ENCODE data around the gene SLC41A3.

The SLC41A3 gene

GRCh38 chr3:126014252-126014651 lies 69.7 kb downstream of the SLC41A3 start:
- no peak overlapping the region for H3K4me3 ChIP-seq (ENCODE audit: low read depth, low read length)
- no peak for TF ChIP-seq CTCF (IDR thresholded peaks at IDR 0.05; ENCODE audit: borderline replicate concordance, insufficient read depth, low read depth, low read length)

- TF ChIP-seq CTCF (IDR thresholded peaks at IDR 0.05; ENCODE audit: borderline replicate concordance, insufficient read depth, low read depth, low read length), result no peak
- H3K4me3 ChIP-seq (ENCODE audit: low read depth, low read length), result no peak overlapping the region
Observed at GRCh38 chr3:126013751-126014156, 70.2 kb downstream of the SLC41A3 start.

- H3K4me3 ChIP-seq (ENCODE audit: low read depth, low read length), result no peak overlapping the region
- no peak for TF ChIP-seq CTCF (IDR thresholded peaks at IDR 0.05; ENCODE audit: borderline replicate concordance, insufficient read depth, low read depth, low read length)
Observed at GRCh38 chr3:126009181-126009580, 74.7 kb downstream of the SLC41A3 start.

GRCh38 chr3:126008219-126008618 lies 75.7 kb downstream of the SLC41A3 start:
- no peak for TF ChIP-seq CTCF (IDR thresholded peaks at IDR 0.05; ENCODE audit: borderline replicate concordance, insufficient read depth, low read depth, low read length)
- no peak overlapping the region for H3K4me3 ChIP-seq (ENCODE audit: low read depth, low read length)

GRCh38 chr3:126005951-126006350 lies 78.0 kb downstream of the SLC41A3 start:
- no peak overlapping the region for H3K4me3 ChIP-seq (ENCODE audit: low read depth, low read length)
- TF ChIP-seq CTCF (IDR thresholded peaks at IDR 0.05; ENCODE audit: borderline replicate concordance, insufficient read depth, low read depth, low read length), result no peak

GRCh38 chr3:126004692-126005091 lies 79.2 kb downstream of the SLC41A3 start:
- TF ChIP-seq CTCF (IDR thresholded peaks at IDR 0.05; ENCODE audit: borderline replicate concordance, insufficient read depth, low read depth, low read length), result no peak

GRCh38 chr3:126004217-126004616 lies 79.7 kb downstream of the SLC41A3 start:
- TF ChIP-seq CTCF (IDR thresholded peaks at IDR 0.05; ENCODE audit: borderline replicate concordance, insufficient read depth, low read depth, low read length), result no peak

More at GRCh38 chr3:126004692-126005091, 79.2 kb downstream of the SLC41A3 start:
- no peak overlapping the region for H3K4me3 ChIP-seq (ENCODE audit: low read depth, low read length)

More at GRCh38 chr3:126004217-126004616, 79.7 kb downstream of the SLC41A3 start:
- H3K4me3 ChIP-seq (ENCODE audit: low read depth, low read length), result no peak overlapping the region

Measured in GM12875 (cell line).